ENCODE data around the gene AKR1D1. TPM values are rescaled to one million over a fixed set of nuclear protein-coding genes. Genes with fewer than 3 reads are reported as not detected.
"Not testable (repeated sequence)": the region's sequence is repeated elsewhere in the genome, so short reads cannot be mapped to it uniquely, and the experiment has no call there.

AKR1D1 gene
- polyA plus RNA-seq, 3 donors: 0.07 to 0.13 (median 0.10) TPM

GRCh38 chr7:138072726-138073125, 3.5 kb upstream of the AKR1D1 start:
- no peak for DNase-seq (ENCODE audit: low read depth in 3 of 3, low spot score in 2 of 3)

GRCh38 chr7:138074121-138074520, 2.1 kb upstream of the AKR1D1 start:
- DNase-seq (ENCODE audit: low read depth in 3 of 3, low spot score in 2 of 3): no peak

- no peak for DNase-seq (ENCODE audit: low read depth in 3 of 3, low spot score in 2 of 3)
Observed at GRCh38 chr7:138074540-138074939, 1.7 kb upstream of the AKR1D1 start.

GRCh38 chr7:138075350-138075749, 909 bp upstream of the AKR1D1 start:
- DNase-seq (ENCODE audit: low read depth in 3 of 3, low spot score in 2 of 3): no peak

- not testable (repeated sequence) for DNase-seq (ENCODE audit: low read depth in 3 of 3, low spot score in 2 of 3)
Observed at GRCh38 chr7:138075786-138076185, 473 bp upstream of the AKR1D1 start.

- no peak for DNase-seq (ENCODE audit: low read depth in 3 of 3, low spot score in 2 of 3)
Observed at GRCh38 chr7:138077809-138078208, 1.6 kb downstream of the AKR1D1 start.

- DNase-seq (ENCODE audit: low read depth in 3 of 3, low spot score in 2 of 3): no peak
Observed at GRCh38 chr7:138079137-138079536, 2.9 kb downstream of the AKR1D1 start.

- DNase-seq (ENCODE audit: low read depth in 3 of 3, low spot score in 2 of 3): no peak
Observed at GRCh38 chr7:138081868-138082267, 5.6 kb downstream of the AKR1D1 start.

- no peak for DNase-seq (ENCODE audit: low read depth in 3 of 3, low spot score in 2 of 3)
Observed at GRCh38 chr7:138083859-138084258, 7.6 kb downstream of the AKR1D1 start.

- DNase-seq (ENCODE audit: low read depth in 3 of 3, low spot score in 2 of 3): no peak
Observed at GRCh38 chr7:138086563-138087270, 10.5 kb downstream of the AKR1D1 start.

GRCh38 chr7:138089080-138089901, 13.0 kb downstream of the AKR1D1 start:
- DNase-seq (ENCODE audit: low read depth in 3 of 3, low spot score in 2 of 3): no peak

GRCh38 chr7:138091032-138091431, 14.8 kb downstream of the AKR1D1 start:
- DNase-seq (ENCODE audit: low read depth in 3 of 3, low spot score in 2 of 3): no peak

GRCh38 chr7:138091840-138092239, 15.6 kb downstream of the AKR1D1 start:
- DNase-seq (ENCODE audit: low read depth in 3 of 3, low spot score in 2 of 3): not testable (repeated sequence)

GRCh38 chr7:138092486-138093028, 16.3 kb downstream of the AKR1D1 start:
- no peak for DNase-seq (ENCODE audit: low read depth in 3 of 3, low spot score in 2 of 3)

- no peak for DNase-seq (ENCODE audit: low read depth in 3 of 3, low spot score in 2 of 3)
Observed at GRCh38 chr7:138095972-138096935, 20.0 kb downstream of the AKR1D1 start.

GRCh38 chr7:138097064-138097741, 20.9 kb downstream of the AKR1D1 start:
- no peak for DNase-seq (ENCODE audit: low read depth in 3 of 3, low spot score in 2 of 3)

GRCh38 chr7:138099813-138100212, 23.6 kb downstream of the AKR1D1 start:
- no peak for DNase-seq (ENCODE audit: low read depth in 3 of 3, low spot score in 2 of 3)

- DNase-seq (ENCODE audit: low read depth in 3 of 3, low spot score in 2 of 3): no peak
Observed at GRCh38 chr7:138105221-138105620, 29.0 kb downstream of the AKR1D1 start.

GRCh38 chr7:138115047-138115446, 38.8 kb downstream of the AKR1D1 start:
- no peak for DNase-seq (ENCODE audit: low read depth in 3 of 3, low spot score in 2 of 3)

GRCh38 chr7:138116141-138116540, 39.9 kb downstream of the AKR1D1 start:
- DNase-seq (ENCODE audit: low read depth in 3 of 3, low spot score in 2 of 3): no peak

Data from right renal cortex interstitium (tissue), 3 donors.